ENCODE results near the gene ZFR2. TPM values are rescaled to one million over a fixed set of nuclear protein-coding genes. Genes with fewer than 3 reads are reported as not detected.

The ZFR2 gene
- total RNA-seq, 1 donor from 2014 or later = not detected

DNA sequence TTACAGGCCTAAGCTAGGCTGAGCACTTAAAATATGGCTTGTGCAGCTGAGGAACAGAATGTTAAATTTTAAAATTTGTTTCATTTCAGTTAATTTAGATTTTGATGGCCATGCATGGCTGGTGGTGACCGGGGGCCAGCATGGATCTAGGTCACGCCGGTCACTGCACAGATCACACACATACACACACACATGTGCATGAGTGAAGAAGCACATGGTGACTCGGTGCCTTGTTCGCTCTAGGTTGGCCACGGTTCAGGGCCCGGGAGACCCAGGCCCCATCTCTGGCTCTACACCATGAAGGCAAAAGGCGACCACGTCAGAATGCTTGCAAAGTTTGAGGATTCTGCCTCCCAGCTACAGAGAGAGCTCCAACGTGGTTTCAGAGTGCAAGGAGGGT is 28.0 kb downstream of the ZFR2 start:
- intact Hi-C loops (cut with micrococcal nuclease) = no loop called here
- Histone ChIP-seq H3K36me3 (no peaks in the 10 kb centered on the region), H3K9me3 (replicated peaks) (no peaks in the 10 kb centered on the region), H3K4me1 (no peaks in the 10 kb centered on the region), H3K27ac (replicated peaks) (no peak overlapping the region), H3K4me3 (no peak overlapping the region), H3K27me3 (ENCODE audit: low read depth) (peaks cover 20% of the 10 kb centered on the region)
- TF ChIP-seq, protein P1, sequence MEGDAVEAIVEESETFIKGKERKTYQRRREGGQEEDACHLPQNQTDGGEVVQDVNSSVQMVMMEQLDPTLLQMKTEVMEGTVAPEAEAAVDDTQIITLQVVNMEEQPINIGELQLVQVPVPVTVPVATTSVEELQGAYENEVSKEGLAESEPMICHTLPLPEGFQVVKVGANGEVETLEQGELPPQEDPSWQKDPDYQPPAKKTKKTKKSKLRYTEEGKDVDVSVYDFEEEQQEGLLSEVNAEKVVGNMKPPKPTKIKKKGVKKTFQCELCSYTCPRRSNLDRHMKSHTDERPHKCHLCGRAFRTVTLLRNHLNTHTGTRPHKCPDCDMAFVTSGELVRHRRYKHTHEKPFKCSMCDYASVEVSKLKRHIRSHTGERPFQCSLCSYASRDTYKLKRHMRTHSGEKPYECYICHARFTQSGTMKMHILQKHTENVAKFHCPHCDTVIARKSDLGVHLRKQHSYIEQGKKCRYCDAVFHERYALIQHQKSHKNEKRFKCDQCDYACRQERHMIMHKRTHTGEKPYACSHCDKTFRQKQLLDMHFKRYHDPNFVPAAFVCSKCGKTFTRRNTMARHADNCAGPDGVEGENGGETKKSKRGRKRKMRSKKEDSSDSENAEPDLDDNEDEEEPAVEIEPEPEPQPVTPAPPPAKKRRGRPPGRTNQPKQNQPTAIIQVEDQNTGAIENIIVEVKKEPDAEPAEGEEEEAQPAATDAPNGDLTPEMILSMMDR (IDR thresholded peaks at IDR 0.05; ENCODE audit: borderline replicate concordance) = no peak
- DNase-seq = no peak

DNA sequence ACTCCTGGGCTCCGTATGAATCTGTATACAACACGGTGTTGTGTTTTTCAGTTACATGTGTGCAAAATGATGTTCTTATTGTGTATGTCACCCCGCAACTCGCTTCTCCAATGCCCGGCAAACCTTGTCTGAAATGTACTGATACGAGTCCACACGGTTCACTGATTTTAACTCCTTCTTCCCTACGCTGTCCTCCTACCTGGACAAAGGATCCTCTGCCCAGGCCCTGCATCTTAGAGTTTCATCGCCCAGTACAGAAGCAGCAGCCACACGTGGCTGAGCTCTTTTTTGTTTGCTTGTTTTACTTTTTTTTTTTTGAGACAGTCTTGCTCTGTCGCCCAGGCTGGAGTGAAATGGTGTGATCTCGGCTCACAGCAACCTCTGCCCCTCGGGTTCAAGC is 28.9 kb downstream of the ZFR2 start:
- Histone ChIP-seq H3K27ac (replicated peaks) (no peak overlapping the region), H3K27me3 (ENCODE audit: low read depth) (peaks cover 21% of the 10 kb centered on the region), H3K4me3 (no peak overlapping the region), H3K4me1 (no peaks in the 10 kb centered on the region), H3K36me3 (no peaks in the 10 kb centered on the region), H3K9me3 (replicated peaks) (no peaks in the 10 kb centered on the region)
- TF ChIP-seq, protein P1 (IDR thresholded peaks at IDR 0.05; ENCODE audit: borderline replicate concordance) = no peak
- no peak for DNase-seq
- intact Hi-C loops (cut with micrococcal nuclease) = no loop called here

DNA sequence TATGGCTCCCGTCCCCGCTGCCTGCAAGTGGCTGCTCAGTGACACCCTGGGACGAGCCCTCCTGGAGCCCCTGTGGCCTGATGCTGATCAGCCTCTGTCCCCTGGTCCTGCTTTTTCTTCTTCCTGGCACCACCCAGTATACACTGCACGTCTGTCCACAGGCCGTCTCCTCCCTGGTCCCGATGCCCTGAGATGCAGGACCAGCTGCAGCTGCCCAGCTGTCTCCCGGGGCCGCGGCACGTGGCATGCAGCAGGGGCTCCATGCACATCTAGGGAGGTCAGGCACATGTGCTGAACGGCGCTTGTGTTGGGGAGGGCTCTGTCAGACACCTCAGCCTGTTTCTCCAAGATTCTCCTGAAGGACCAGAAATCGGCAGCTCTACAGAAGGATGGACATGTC is 30.2 kb downstream of the ZFR2 start:
- no peaks in the 10 kb centered on the region for H3K36me3 ChIP-seq
- no peaks in the 10 kb centered on the region for H3K9me3 ChIP-seq (replicated peaks)
- peaks cover 31% of the 10 kb centered on the region for H3K27me3 ChIP-seq (ENCODE audit: low read depth)
- H3K4me3 ChIP-seq = no peak overlapping the region
- no peak overlapping the region for H3K27ac ChIP-seq (replicated peaks)
- intact Hi-C loops (cut with micrococcal nuclease) = no loop called here
- TF ChIP-seq, protein P1 (IDR thresholded peaks at IDR 0.05; ENCODE audit: borderline replicate concordance) = no peak
- DNase-seq = no peak
- no peaks in the 10 kb centered on the region for H3K4me1 ChIP-seq

DNA sequence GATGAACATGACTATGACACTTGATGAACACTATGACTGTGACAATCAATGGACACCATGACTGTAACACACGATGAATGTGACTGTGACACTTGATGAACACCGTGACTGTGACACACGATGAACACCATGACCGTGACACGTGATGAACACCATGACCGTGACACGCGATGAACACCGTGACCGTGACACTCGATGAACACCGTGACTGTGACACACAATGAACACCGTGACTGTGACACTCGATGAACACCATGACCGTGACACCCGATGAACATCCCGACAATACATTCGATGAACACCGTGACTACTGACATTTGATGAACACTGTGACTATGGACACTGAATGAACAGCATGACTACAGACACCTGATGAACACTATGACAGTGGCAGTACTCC is 30.9 kb downstream of the ZFR2 start:
- Histone ChIP-seq H3K27me3 (ENCODE audit: low read depth) (peaks cover 39% of the 10 kb centered on the region), H3K36me3 (no peaks in the 10 kb centered on the region), H3K4me3 (no peak overlapping the region), H3K4me1 (no peaks in the 10 kb centered on the region), H3K9me3 (replicated peaks) (no peaks in the 10 kb centered on the region), H3K27ac (replicated peaks) (no peak overlapping the region)
- TF ChIP-seq, protein P1 (IDR thresholded peaks at IDR 0.05; ENCODE audit: borderline replicate concordance) = no peak
- intact Hi-C loops (cut with micrococcal nuclease) = no loop called here
- DNase-seq = no peak

DNA sequence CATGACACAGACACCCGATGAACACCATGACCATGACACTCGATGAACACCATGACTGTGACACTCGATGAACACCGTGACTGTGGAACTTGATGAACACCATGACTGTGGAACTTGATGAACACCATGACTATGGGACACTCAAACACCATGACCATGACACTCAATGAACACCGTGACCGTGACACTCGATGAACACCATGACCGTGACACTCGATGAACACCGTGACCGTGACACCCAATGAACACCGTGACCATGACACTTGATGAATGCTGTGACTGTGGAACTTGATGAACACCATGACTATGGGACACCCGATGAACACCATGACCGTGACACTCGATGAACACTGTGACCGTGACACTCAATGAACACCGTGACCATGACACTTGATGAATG is 31.5 kb downstream of the ZFR2 start:
- TF ChIP-seq, protein P1 (IDR thresholded peaks at IDR 0.05; ENCODE audit: borderline replicate concordance) = no peak
- Histone ChIP-seq H3K27ac (replicated peaks) (no peak overlapping the region), H3K4me3 (no peak overlapping the region), H3K4me1 (no peaks in the 10 kb centered on the region), H3K36me3 (no peaks in the 10 kb centered on the region), H3K9me3 (replicated peaks) (no peaks in the 10 kb centered on the region), H3K27me3 (ENCODE audit: low read depth) (peaks cover 39% of the 10 kb centered on the region)
- DNase-seq = no peak
- intact Hi-C loops (cut with micrococcal nuclease) = no loop called here

DNA sequence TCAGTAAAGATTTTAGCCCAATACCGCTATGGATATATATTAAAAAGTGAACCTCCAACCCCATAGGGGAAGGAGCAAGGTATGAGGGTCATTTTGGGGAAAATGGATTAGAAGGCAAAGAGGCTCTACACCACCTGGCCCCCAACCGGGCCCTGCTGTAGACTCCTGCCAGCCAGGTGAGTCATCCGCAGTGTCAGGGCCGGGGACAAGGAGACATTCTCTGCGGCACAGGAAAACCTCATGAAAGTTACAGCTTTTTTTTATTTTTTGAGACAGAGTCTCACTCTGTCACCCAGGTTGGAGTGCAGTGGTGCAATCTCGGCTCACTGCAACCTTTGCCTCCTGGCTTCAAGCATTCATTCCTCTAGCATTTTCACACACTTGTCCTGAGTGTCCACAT is 32.0 kb downstream of the ZFR2 start:
- Histone ChIP-seq H3K9me3 (replicated peaks) (no peaks in the 10 kb centered on the region), H3K4me3 (no peak overlapping the region), H3K4me1 (no peaks in the 10 kb centered on the region), H3K36me3 (no peaks in the 10 kb centered on the region), H3K27me3 (ENCODE audit: low read depth) (peaks cover 43% of the 10 kb centered on the region), H3K27ac (replicated peaks) (no peak overlapping the region)
- DNase-seq = no peak
- intact Hi-C loops (cut with micrococcal nuclease) = no loop called here
- TF ChIP-seq, protein P1 (IDR thresholded peaks at IDR 0.05; ENCODE audit: borderline replicate concordance) = no peak
